ENCODE data around the gene SLC34A2.
"Not testable (repeated sequence)": the region's sequence is repeated elsewhere in the genome, so short reads cannot be mapped to it uniquely, and the experiment has no call there.

SLC34A2 gene

DNA sequence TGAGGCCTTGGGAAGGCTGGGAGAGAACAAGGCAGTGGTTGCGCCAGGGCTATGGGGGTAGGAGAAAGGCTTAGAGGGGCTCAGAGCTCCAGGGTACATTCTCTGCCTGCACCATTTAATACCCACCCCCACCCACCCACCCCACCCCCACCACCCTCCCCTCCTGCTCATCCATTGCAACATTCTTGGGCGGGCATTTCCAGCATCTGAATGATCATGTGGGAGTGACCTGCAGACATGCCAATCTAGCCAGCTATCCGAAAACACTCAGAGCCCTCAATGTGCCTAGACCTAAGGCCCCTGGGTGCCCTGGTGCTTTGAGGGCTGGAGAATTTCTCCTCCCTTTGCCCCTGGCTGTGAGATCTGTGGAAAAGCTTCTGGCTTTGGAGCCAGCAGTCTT lies 3.1 kb downstream of the SLC34A2 start:
- TF ChIP-seq, protein P1, sequence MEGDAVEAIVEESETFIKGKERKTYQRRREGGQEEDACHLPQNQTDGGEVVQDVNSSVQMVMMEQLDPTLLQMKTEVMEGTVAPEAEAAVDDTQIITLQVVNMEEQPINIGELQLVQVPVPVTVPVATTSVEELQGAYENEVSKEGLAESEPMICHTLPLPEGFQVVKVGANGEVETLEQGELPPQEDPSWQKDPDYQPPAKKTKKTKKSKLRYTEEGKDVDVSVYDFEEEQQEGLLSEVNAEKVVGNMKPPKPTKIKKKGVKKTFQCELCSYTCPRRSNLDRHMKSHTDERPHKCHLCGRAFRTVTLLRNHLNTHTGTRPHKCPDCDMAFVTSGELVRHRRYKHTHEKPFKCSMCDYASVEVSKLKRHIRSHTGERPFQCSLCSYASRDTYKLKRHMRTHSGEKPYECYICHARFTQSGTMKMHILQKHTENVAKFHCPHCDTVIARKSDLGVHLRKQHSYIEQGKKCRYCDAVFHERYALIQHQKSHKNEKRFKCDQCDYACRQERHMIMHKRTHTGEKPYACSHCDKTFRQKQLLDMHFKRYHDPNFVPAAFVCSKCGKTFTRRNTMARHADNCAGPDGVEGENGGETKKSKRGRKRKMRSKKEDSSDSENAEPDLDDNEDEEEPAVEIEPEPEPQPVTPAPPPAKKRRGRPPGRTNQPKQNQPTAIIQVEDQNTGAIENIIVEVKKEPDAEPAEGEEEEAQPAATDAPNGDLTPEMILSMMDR (IDR thresholded peaks at IDR 0.05; ENCODE audit: control insufficient read depth, insufficient read depth, low read depth, low read length, missing control alignments) = no peak
- no peak overlapping the region for H3K4me3 ChIP-seq (ENCODE audit: control insufficient read depth, low read depth, low read length)
- no peak for DNase-seq (ENCODE audit: low read depth)

DNA sequence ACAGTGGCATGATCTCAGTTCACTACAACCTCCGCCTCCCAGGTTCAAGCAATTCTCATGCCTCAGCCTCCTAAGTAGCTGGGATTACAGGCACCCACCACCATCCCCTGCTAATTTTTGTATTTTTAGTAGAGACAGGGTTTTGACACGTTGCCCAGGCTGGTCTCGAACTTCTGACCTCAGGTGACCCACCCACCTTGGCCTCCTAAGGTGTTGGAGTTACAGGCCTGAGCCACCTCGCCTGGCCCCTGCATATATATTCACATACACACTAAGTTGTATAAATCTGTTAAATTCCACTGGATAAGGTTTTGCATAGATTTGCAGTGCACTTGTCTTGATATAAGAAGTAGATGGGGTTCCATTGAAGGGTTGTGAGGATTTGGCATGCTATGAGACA lies 5.8 kb downstream of the SLC34A2 start:
- not testable (repeated sequence) for H3K4me3 ChIP-seq (ENCODE audit: control insufficient read depth, low read depth, low read length)

GRCh38 chr4:25662306-25662705 lies 6.7 kb downstream of the SLC34A2 start:
- no peak overlapping the region for H3K4me3 ChIP-seq (ENCODE audit: control insufficient read depth, low read depth, low read length)
- TF ChIP-seq, protein P1 (IDR thresholded peaks at IDR 0.05; ENCODE audit: control insufficient read depth, insufficient read depth, low read depth, low read length, missing control alignments) = no peak
- DNase-seq (ENCODE audit: low read depth) = no peak

More for the DNA sequence above, 5.8 kb downstream of the SLC34A2 start:
- not testable (repeated sequence) for DNase-seq (ENCODE audit: low read depth)

GRCh38 chr4:25663781-25664180 lies 8.1 kb downstream of the SLC34A2 start:
- no peak overlapping the region for H3K4me3 ChIP-seq (ENCODE audit: control insufficient read depth, low read depth, low read length)
- TF ChIP-seq, protein P1 (IDR thresholded peaks at IDR 0.05; ENCODE audit: control insufficient read depth, insufficient read depth, low read depth, low read length, missing control alignments) = no peak
- no peak for DNase-seq (ENCODE audit: low read depth)

DNA sequence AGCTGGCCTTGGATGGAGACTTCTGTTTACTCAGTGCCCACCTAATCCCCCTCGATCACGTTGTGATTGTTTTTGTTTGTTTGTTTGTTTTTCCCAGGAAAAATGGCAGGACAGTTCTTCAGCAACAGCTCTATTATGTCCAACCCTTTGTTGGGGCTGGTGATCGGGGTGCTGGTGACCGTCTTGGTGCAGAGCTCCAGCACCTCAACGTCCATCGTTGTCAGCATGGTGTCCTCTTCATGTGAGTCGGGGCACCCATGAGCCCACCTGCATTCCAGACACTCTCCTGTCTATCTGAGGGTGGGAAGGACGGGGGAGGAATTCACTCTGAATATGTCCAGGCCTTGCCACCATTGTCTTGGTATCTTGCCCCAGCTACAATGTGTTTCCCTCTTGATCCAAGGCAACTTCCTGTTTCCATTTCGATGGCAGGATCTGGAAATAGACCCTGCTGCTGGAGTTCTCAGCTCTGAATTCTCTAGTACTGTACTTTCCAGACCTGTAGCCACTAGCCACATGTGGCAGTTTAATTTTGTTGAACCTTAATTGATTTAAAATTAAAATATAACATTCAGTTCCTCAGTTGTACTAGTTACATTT lies 10.5 kb downstream of the SLC34A2 start:
- no peak for DNase-seq (ENCODE audit: low read depth)
- TF ChIP-seq, protein P1 (IDR thresholded peaks at IDR 0.05; ENCODE audit: control insufficient read depth, insufficient read depth, low read depth, low read length, missing control alignments) = no peak
- no peak overlapping the region for H3K4me3 ChIP-seq (ENCODE audit: control insufficient read depth, low read depth, low read length)

DNA sequence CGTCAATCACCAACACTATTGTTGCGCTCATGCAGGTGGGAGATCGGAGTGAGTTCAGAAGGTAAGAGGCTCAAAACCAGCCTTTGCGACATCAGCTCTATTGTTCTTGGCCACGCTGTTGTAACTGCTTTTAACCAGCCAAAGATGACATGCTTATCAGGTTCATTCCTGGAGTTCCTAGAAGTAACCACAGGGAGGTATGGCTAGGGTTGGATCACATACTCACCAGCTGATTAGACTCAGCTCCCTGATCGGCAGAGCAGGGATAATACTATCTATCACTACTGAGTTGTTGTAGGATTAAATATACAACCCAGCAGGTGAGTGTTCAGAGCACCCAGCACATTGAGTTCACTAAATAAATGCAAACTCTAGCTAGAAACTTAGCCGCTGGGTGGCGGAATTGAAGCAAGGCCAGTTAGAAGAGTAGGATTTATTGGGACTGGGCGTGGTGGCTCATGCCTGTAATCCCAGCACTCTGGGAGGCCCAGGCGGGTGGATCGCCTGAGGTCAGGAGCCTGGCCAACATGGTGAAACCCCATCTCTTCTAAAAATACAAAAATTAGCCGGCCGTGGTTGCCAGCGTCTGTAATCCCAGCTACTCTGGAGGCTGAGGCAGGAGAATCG lies 12.4 kb downstream of the SLC34A2 start:
- DNase-seq (ENCODE audit: low read depth) = no peak
- no peak overlapping the region for H3K4me3 ChIP-seq (ENCODE audit: control insufficient read depth, low read depth, low read length)
- TF ChIP-seq, protein P1 (IDR thresholded peaks at IDR 0.05; ENCODE audit: control insufficient read depth, insufficient read depth, low read depth, low read length, missing control alignments) = no peak

DNA sequence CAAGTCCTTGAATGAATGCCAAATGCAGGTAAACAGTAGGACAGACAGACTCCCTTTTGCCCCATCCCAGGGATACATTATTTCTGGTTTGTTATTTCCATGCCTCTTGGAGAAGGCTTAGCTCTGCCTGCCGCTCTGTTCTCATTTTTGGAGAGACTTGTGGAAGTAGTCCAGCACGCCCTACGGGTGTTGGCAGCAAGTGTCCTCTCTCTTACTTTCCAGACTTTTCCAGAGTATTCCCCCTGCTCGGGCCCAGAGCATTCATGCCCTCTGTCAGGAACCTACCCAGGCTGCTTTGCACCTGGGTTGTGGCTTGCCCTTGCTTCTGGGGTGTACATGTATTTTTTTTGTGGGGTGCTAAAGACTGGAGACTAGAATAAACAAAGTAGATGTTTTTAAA lies 15.3 kb downstream of the SLC34A2 start:
- no peak for DNase-seq (ENCODE audit: low read depth)
- H3K4me3 ChIP-seq (ENCODE audit: control insufficient read depth, low read depth, low read length) = no peak overlapping the region
- TF ChIP-seq, protein P1 (IDR thresholded peaks at IDR 0.05; ENCODE audit: control insufficient read depth, insufficient read depth, low read depth, low read length, missing control alignments) = no peak

Measured in AG09309 (cell line).